DND-41 (cell line): Measurements from ENCODE around the gene UVRAG.

Experiments used
- EZH2 ChIP-seq: IDR thresholded peaks from 3 replicates; pipeline ENCODE4 v1.6.1; 2012; ENCODE audit warnings: borderline replicate concordance, low read depth, mild to moderate bottlenecking, moderate library complexity, low read length, inconsistent platforms; ENCODE audit not compliant: severe bottlenecking
- TF ChIP-seq, protein P1 (sequence below): IDR thresholded peaks from 2 replicates; pipeline ENCODE4 v1.5.1; 2012; ENCODE audit warnings: borderline replicate concordance, low read length, moderate library complexity, mild to moderate bottlenecking; ENCODE audit not compliant: poor library complexity, severe bottlenecking; ENCODE audit errors: extremely low read depth

- TF ChIP-seq, protein P1, sequence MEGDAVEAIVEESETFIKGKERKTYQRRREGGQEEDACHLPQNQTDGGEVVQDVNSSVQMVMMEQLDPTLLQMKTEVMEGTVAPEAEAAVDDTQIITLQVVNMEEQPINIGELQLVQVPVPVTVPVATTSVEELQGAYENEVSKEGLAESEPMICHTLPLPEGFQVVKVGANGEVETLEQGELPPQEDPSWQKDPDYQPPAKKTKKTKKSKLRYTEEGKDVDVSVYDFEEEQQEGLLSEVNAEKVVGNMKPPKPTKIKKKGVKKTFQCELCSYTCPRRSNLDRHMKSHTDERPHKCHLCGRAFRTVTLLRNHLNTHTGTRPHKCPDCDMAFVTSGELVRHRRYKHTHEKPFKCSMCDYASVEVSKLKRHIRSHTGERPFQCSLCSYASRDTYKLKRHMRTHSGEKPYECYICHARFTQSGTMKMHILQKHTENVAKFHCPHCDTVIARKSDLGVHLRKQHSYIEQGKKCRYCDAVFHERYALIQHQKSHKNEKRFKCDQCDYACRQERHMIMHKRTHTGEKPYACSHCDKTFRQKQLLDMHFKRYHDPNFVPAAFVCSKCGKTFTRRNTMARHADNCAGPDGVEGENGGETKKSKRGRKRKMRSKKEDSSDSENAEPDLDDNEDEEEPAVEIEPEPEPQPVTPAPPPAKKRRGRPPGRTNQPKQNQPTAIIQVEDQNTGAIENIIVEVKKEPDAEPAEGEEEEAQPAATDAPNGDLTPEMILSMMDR: no peak
- no peak for TF ChIP-seq EZH2
Observed at GRCh38 chr11:75873417-75874221, 58.6 kb downstream of the UVRAG start.
